ENCODE measurements around the gene AFAP1.

The AFAP1 gene

GRCh38 chr4:7892212-7893019 lies 47.2 kb downstream of the AFAP1 start:
- no peak for DNase-seq (ENCODE audit: low spot score)

- peak; percentile 53 for DNase-seq (ENCODE audit: low spot score)
Observed at GRCh38 chr4:7890635-7891393, 48.8 kb downstream of the AFAP1 start.

- no peak for DNase-seq (ENCODE audit: low spot score)
Observed at GRCh38 chr4:7887436-7887835, 52.2 kb downstream of the AFAP1 start.

GRCh38 chr4:7886007-7886973 lies 53.4 kb downstream of the AFAP1 start:
- DNase-seq (ENCODE audit: low spot score), result no peak

- no peak for DNase-seq (ENCODE audit: low spot score)
Observed at GRCh38 chr4:7885216-7886006, 54.2 kb downstream of the AFAP1 start.

- no peak for DNase-seq (ENCODE audit: low spot score)
Observed at GRCh38 chr4:7880683-7881082, 59.0 kb downstream of the AFAP1 start.

GRCh38 chr4:7879127-7879526 lies 60.5 kb downstream of the AFAP1 start:
- DNase-seq (ENCODE audit: low spot score), result no peak

- DNase-seq (ENCODE audit: low spot score), result no peak
Observed at GRCh38 chr4:7878323-7878722, 61.3 kb downstream of the AFAP1 start.

GRCh38 chr4:7877176-7877575 lies 62.5 kb downstream of the AFAP1 start:
- DNase-seq (ENCODE audit: low spot score), result no peak

GRCh38 chr4:7876201-7876875 lies 63.3 kb downstream of the AFAP1 start:
- DNase-seq (ENCODE audit: low spot score), result peak; percentile 7

- DNase-seq (ENCODE audit: low spot score), result no peak
Observed at GRCh38 chr4:7874838-7875237, 64.8 kb downstream of the AFAP1 start.

- no peak for DNase-seq (ENCODE audit: low spot score)
Observed at GRCh38 chr4:7873881-7874280, 65.8 kb downstream of the AFAP1 start.

- no peak for DNase-seq (ENCODE audit: low spot score)
Observed at GRCh38 chr4:7872264-7872771, 67.3 kb downstream of the AFAP1 start.

GRCh38 chr4:7871356-7871755 lies 68.3 kb downstream of the AFAP1 start:
- no peak for DNase-seq (ENCODE audit: low spot score)

- DNase-seq (ENCODE audit: low spot score), result no peak
Observed at GRCh38 chr4:7868892-7869471, 70.7 kb downstream of the AFAP1 start.

GRCh38 chr4:7868436-7868775 lies 71.3 kb downstream of the AFAP1 start:
- DNase-seq (ENCODE audit: low spot score), result no peak

GRCh38 chr4:7867701-7868435 lies 71.8 kb downstream of the AFAP1 start:
- DNase-seq (ENCODE audit: low spot score), result no peak

GRCh38 chr4:7867191-7867590 lies 72.5 kb downstream of the AFAP1 start:
- DNase-seq (ENCODE audit: low spot score), result no peak

GRCh38 chr4:7865533-7865932 lies 74.1 kb downstream of the AFAP1 start:
- DNase-seq (ENCODE audit: low spot score), result no peak

GRCh38 chr4:7864685-7865084 lies 75.0 kb downstream of the AFAP1 start:
- no peak for DNase-seq (ENCODE audit: low spot score)
